Glutamatergic neuron (in vitro differentiated cells): ENCODE results near the gene FGR. TPM values are rescaled to one million over a fixed set of nuclear protein-coding genes. Genes with fewer than 3 reads are reported as not detected.
A peak's percentile ranks its signal among the peaks of the same experiment; 100 is the strongest.

ENCODE experiments used
- DNase-seq: peaks from one replicate; pipeline ENCODE4 v3.0.0; 2022
- H3K27ac Mint-ChIP-seq: one replicate; pipeline ENCODE4 v1.8.0; 2020; ENCODE audit warnings: mild to moderate bottlenecking, mixed read lengths, inconsistent platforms; ENCODE audit not compliant: unreplicated experiment
- H3K27me3 Mint-ChIP-seq: one replicate; pipeline ENCODE4 v1.8.0; 2020; ENCODE audit warnings: mild to moderate bottlenecking, moderate library complexity, mixed read lengths, inconsistent platforms; ENCODE audit not compliant: unreplicated experiment
- H3K36me3 Mint-ChIP-seq: one replicate; pipeline ENCODE4 v1.8.0; 2020; ENCODE audit warnings: mild to moderate bottlenecking, mixed read lengths, inconsistent platforms; ENCODE audit not compliant: unreplicated experiment
- H3K4me1 Mint-ChIP-seq: one replicate; pipeline ENCODE4 v1.8.0; 2020; ENCODE audit warnings: mild to moderate bottlenecking, low read depth, mixed read lengths, inconsistent platforms; ENCODE audit not compliant: unreplicated experiment
- H3K4me3 Mint-ChIP-seq: one replicate; pipeline ENCODE4 v1.8.0; 2020; ENCODE audit warnings: mild to moderate bottlenecking, mixed read lengths, inconsistent platforms; ENCODE audit not compliant: unreplicated experiment
- H3K9me3 Mint-ChIP-seq: one replicate; pipeline ENCODE4 v1.8.0; 2020; ENCODE audit warnings: mild to moderate bottlenecking, moderate library complexity, mixed read lengths, inconsistent platforms; ENCODE audit not compliant: unreplicated experiment
- CTCF ChIP-seq: fragments of 200-600 bp; sonication (generic); IDR thresholded peaks from one replicate; pipeline ENCODE4 v1.5.0; 2021; ENCODE audit not compliant: partially characterized antibody, unreplicated experiment
- total RNA-seq: library from RNA; stranded (reverse); fragmentation: NEBNext Ultra II Directional; extraction: Animal tissue kit (Norgen Biotek cat#: 25700); gene quantifications from one replicate; pipeline ENCODE4 v1.2.1, GENCODE V29; 2021; ENCODE audit not compliant: unreplicated experiment

Gene FGR
- total RNA-seq, 1 donor from 2014 or later, result not detected

GRCh38 chr1:27635396-27636142, 584 bp upstream of the FGR start:
- Mint-ChIP-seq H3K27ac (no peak overlapping the region), H3K27me3 (peaks cover 14% of the 10 kb centered on the region), H3K36me3 (no peaks in the 10 kb centered on the region), H3K9me3 (peaks cover 1% of the 10 kb centered on the region), H3K4me1 (peaks cover 13% of the 10 kb centered on the region), H3K4me3 (no peak overlapping the region)
- DNase-seq, result no peak
- TF ChIP-seq CTCF, result no peak

GRCh38 chr1:27634177-27634984, 604 bp downstream of the FGR start:
- Mint-ChIP-seq H3K9me3 (peaks cover 1% of the 10 kb centered on the region), H3K27ac (no peak overlapping the region), H3K4me3 (peak overlapping the region; percentile 34), H3K4me1 (peaks cover 16% of the 10 kb centered on the region), H3K36me3 (no peaks in the 10 kb centered on the region), H3K27me3 (peaks cover 14% of the 10 kb centered on the region)
- DNase-seq, result peak; percentile 45
- no peak for TF ChIP-seq CTCF

GRCh38 chr1:27633640-27634176, 1.3 kb downstream of the FGR start:
- peaks cover 15% of the 10 kb centered on the region for H3K27me3 Mint-ChIP-seq

GRCh38 chr1:27633298-27633610, 1.7 kb downstream of the FGR start:
- Mint-ChIP-seq H3K27ac (no peak overlapping the region), H3K27me3 (peaks cover 15% of the 10 kb centered on the region), H3K36me3 (no peaks in the 10 kb centered on the region), H3K4me3 (no peak overlapping the region), H3K4me1 (peaks cover 27% of the 10 kb centered on the region), H3K9me3 (peaks cover 5% of the 10 kb centered on the region)
- TF ChIP-seq CTCF, result no peak
- no peak for DNase-seq

More at GRCh38 chr1:27633640-27634176, 1.3 kb downstream of the FGR start:
- Mint-ChIP-seq H3K27ac (no peak overlapping the region), H3K9me3 (peaks cover 1% of the 10 kb centered on the region), H3K4me3 (peak overlapping the region; percentile 46), H3K4me1 (peaks cover 22% of the 10 kb centered on the region), H3K36me3 (no peaks in the 10 kb centered on the region)
- no peak for DNase-seq
- no peak for TF ChIP-seq CTCF
